COR-L47 (cell line): ENCODE results near the gene PAIP2B.
"Not testable (repeated sequence)": the region's sequence is repeated elsewhere in the genome, so short reads cannot be mapped to it uniquely, and the experiment has no call there.

Experiments used
- DNase-seq: peaks from one replicate; lab custom pipeline; 2025; lab: John Stamatoyannopoulos, UW

PAIP2B gene, protein sequence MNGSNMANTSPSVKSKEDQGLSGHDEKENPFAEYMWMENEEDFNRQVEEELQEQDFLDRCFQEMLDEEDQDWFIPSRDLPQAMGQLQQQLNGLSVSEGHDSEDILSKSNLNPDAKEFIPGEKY

DNA sequence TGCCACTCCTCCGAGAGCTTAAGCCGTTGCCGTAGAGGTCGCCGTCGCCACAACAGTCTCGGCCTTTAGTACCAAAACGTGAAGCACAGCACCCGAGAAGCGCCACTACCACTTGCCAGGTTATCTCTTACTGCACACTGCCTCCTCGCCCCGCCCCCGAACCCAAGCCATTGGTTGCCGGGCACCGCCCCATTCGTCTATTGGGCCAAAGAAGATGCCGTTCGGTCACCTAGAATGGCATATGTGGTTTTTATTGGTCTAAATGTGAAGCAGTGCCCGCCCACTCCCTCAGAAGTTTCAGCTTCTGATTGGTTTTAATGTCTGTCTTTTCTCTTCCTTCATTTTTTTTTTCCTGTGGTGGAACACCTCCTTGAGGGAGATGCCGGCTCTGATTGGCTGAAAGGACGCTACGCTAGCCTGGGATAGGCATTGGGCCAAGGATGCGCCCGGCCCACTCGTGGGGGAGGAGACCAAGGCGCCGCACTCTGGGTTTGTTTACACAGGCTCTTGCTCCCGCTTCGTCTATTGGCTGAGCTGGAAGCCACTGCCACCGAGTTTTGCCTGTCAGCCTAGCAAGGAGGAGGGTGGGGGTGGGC lies at the start of gene PAIP2B:
PAIP2B (minus strand) TSS at position 139 of the 596 bp plus-strand sequence. CDS start 24,514 bp downstream, outside the sequence.
- peak; percentile 99 for DNase-seq

DNA sequence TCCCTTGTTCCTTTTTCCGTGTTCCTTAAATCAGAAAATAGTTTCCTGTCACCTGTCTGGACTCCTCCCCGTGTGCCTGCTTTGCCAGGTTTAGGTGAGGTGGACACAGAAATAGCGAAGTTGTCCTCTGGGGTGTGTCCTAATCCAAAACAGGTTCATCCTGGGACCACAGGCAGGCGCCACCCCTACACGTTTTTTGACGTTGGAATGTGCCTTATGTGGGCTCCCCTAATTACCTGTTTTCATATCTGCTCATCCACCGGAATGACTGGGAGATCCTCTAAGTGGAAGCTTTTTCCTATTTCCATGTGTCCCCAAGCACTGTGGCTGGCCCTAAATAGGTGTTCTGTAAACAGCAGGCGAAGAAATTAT lies 49.0 kb upstream of the PAIP2B start:
- no peak for DNase-seq

DNA sequence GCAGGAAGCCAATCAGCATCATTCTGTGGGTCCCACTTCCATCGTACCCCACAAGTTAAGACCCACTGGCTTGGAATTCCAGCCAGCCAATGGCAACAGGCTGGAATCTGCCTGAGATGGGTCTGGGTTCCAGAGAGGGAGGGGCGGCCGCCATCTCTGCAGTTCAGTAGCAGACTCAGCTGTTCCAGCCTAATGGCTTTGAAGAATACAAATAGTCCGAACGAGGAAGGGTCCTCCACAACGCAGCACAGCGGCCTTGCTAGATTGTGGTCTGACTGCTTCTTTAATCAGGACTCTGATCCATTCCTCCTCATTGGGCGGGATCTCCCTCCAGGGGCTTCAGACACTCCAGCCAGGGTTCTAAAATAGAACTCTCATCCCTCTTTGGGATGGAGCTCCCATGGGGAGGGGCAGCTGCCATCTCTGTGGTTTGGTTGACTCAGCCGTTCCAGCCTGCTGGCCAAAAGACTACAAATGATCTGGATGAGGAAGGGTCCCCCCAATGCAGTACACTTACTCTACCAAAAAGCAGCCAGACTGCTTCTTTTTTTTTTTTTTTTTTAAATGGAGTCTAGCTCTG lies 42.7 kb upstream of the PAIP2B start:
- no peak for DNase-seq

DNA sequence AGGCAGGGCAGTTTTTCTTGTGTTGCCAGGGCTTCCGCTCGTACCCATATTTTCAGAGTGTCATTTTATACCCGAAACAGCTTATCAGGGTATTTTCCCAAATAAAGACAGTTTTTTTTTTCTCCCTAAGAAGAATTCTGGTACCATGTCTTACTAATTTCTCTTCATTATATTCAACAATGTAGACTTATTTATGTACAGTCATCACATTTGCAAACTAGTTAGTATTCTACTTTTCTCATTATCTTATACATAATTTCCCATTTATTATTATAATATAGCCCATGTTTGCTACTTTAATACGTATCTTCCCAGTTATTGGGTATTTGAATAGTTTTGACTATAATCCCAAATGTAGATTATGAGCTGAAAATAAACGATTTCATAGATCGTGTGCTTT lies 36.5 kb upstream of the PAIP2B start:
- no peak for DNase-seq

DNA sequence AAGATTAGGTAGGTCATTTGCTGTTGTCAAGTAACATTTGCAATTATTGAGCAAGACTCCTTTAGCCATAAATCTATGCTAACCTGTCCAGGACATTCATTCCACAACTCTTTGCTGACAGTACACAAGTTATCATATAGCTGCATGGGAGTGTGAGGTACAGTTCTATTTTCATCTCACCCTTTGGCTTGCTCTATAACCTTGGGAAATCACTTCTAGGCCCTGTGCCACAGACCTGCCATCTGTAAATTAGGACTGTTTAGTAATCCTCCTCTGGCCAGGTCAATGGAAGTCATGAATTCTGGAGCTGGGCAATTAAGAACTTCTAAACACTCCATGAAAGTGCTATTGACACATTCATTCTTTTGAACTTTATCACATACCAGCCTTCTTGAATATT lies 34.6 kb upstream of the PAIP2B start:
- DNase-seq: no peak

DNA sequence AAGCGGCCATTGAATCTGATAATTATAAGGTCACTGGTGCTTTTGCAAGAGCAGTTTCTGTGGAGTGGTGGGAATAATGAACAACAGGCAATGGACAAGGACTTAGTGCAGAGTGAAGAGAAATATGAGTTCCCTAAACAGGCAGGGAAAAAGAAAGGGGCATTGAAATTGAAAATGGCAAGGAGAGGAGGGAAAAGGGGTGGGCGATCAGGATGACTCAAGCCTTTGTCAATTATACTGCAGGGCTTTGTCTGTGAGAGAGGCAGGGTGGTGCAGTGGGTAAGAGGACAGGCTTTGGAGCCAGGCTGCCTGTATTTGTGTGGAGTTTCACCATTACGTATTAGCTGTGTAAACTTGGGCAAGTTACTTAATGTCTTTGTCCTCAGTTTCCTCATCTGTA lies 29.5 kb upstream of the PAIP2B start:
- DNase-seq: no peak

DNA sequence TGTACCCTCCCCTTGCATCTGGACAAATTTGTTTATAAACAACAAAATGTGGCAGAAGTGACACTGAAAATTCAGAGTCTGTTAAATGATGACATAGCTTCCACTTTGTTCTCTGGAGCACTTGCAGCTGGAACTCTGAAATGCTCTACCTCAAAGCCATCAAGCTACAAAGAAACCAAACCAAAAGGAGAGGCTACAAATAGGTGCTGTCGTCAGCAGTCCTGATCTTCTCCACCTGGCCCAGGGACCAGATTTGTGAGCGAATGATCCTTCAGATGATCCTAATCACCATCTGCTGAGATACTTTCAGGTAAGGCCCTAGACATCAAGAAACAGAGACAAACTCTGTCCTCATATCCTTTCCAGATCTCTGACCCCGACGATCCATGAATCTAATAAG lies 27.9 kb upstream of the PAIP2B start:
- no peak for DNase-seq

DNA sequence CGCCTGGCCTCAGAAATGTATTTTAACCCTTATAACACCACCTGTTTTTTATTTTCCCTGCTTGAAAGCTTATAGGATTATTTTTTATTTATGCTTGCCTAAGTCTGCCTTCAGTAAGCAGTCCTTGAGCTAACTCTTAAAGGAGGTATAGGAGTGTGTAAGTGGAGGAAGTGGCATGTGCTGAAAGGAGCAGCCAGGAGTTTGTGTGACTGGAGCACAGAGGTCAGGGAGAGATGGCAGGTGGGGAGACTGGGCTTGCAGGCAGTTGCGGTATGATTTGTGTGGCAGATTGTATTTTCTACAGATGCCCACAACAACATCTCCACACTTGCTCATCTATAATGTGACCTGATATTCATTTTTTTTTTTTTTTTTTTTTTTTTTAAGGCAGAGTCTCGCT lies 27.2 kb upstream of the PAIP2B start:
- DNase-seq: no peak

DNA sequence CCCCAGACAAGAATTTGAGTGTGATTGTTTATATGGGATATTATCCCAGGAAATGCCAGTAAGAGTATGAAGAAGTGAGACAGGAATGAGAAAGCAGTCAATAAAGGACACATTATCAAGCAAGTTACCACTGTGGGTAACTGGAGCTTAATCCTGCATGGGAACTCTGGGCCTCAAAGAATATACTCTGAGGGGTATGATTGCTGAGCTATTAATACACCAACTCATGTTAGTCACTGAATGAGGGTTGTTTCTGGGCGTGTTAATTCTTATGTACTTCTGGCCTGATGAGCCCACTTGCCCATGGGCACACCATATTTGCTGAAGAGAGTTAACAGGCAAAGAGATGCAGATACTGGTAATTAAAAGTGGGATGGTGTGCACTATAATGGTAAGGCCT lies 26.6 kb upstream of the PAIP2B start:
- no peak for DNase-seq

DNA sequence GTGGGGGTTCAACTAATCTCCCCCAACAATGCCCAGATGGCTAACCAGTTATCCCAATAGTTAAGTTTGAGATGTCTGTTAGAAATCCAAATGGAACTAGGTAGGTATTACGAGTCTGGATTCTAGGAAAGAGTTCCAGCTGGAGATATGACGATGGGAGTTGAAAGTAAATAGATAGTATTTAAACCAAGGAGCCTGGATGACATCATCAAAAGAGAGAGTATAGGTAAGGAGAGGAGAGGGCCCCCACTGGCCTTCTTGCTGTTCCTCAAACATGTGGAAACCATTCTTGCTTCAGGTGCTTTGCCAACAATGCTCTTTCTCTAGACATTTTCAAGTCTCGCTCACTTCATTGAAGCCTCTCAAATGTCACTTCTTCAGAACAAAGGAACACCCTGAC lies 26.0 kb upstream of the PAIP2B start:
- DNase-seq: no peak

DNA sequence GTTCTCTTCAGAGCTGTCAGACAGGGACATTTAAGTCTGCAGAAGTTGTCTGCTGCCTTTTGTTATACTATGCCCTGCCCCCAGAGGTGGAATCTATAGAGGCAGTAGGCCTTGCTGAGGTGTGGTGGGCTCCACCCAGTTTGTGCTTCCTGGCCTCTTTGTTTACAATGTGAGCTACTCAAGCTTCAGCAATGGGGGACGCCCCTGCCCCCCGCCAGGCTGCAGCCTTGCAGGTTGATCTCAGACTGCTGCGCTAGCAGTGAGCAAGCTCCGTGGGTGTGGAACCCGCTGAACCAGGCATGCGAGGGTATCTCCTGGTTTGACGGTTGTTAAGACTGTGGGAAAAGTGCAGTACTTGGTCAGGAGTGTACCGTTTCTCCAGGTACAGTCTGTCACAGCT lies 24.0 kb upstream of the PAIP2B start:
- DNase-seq: no peak

DNA sequence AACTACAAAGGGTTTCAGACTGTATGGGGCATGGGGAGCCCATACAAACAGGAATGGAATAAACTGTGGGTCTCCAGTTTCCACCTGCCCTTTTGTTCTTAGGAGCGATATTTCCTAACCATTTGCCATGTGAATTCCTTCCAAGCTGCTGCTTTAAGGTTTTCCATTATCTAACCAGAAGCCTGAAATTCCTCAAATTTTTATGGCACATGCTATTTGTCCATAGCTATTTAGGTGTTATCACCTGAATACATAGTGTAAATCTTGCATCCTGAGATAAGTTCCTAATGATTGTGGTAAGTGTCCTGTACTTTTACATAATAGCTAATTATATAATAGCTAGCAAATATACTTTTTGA lies 17.4 kb upstream of the PAIP2B start:
- DNase-seq: no peak

DNA sequence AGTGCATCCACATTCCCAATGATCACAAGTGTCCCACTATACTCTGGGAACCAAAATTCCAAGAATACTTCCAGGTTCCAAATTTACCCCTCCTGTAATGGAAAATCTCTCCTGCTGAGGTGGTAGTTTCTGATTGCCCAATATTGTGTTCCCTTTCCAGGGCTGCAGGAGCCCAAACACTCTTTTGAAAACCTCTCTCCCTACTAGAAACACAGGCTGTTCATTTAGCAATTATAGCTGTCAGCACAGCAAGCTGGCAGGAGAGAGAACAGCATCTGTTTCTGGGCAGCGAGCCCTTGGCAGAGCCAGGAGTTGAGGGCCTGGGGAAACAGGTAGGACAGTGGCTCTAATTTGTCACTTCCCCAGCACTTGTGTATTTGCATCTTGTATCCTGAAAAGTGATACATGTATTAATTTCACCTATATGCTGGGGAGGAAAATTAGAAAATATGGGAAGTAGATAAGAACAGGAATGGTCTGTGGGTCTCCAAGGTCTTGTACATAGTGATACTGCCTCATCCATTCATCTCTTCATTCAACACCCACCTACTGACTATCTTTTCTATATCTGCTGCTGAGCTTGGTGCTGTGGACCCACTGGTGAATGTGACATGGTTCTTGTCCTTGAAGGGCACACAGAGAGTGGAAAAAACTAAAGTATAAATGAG lies 16.9 kb upstream of the PAIP2B start:
- DNase-seq: no peak

DNA sequence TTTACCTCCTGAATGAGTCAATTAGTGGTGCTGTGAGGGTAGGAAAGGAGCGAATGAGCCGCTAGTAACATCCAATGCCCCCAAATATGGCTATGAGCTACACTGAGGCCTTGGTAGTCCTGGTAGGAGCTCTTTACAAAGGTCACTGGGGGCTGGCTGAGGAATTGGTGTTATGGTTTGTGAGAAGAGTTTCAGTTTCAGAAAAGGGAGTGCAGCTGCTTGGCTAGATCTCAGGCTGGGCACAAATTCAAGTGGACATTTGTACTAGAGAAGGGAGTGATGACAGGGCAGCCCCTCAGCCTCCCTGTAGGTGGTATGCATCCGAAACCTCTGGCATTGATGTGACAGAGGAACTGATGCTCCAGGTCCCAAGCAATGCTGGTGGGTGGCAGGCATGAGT lies 13.9 kb upstream of the PAIP2B start:
- no peak for DNase-seq

DNA sequence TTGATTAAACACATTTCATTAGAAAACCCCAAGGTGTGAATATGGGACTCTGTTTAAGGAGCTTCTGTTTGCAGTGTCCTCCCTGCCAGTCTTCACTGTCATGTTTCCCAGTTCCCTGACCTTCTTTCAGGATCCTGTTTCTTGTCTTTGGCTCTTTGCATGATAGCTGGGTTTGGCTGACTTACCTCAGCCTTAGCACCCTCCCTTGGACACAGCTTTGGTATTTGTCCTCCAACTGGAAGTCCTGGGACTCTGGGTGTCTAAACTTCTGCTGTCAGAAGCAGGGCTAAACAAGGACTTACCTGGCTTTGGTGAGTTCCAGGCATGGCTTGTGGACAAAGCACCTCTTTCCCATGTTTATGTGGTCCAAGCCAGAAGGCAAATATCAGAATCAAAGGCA lies 11.2 kb upstream of the PAIP2B start:
- DNase-seq: no peak

DNA sequence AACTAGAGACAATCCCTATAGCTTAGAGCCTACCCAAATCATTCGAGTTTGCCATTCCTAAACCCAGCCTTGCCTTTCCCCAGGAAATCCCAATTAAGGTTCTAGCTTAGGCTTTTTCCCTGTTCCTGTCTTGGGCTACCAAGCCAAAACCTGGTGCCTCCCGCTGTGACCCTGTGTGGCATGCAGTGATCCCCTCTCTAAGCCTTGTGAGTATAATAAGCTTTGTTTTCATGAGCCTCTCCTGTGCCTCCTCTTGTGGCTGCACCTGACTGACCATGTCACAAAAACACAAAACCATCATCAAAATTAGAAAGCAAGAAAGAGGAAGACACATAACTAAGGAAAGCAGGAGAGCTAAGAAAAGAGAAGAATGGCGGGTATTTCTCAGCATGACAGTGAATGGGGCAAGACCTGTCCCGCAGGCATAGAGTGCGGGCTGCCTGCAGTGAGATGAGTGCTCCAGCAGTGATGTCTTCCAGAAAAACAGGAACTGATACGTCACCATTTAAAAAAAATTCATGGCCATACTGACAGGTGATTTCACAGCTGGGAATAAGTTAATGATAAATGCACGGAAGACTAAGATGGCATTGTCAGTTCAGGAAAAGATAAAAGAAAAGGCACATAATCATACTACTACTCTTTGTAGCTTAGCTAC lies 9.2 kb upstream of the PAIP2B start:
- no peak for DNase-seq

DNA sequence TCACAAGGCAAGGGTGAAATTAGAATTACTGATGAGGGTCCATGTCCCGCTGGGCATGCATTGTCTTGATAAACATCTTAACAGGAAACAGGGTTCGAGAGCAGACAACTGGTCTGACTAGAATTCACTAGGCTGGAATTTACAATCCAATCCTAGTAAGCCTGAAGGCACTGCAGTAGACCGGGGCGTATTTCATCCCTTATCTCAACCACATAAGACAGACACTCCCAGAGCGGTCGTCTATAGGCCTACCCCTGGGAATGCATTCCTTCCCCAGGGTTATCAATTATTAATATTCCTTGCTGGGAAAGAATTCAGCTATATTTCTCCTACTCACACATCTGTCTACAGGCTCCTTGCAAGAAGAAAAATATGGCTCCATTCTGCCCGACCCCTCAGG lies 6.2 kb upstream of the PAIP2B start:
- not testable (repeated sequence) for DNase-seq

DNA sequence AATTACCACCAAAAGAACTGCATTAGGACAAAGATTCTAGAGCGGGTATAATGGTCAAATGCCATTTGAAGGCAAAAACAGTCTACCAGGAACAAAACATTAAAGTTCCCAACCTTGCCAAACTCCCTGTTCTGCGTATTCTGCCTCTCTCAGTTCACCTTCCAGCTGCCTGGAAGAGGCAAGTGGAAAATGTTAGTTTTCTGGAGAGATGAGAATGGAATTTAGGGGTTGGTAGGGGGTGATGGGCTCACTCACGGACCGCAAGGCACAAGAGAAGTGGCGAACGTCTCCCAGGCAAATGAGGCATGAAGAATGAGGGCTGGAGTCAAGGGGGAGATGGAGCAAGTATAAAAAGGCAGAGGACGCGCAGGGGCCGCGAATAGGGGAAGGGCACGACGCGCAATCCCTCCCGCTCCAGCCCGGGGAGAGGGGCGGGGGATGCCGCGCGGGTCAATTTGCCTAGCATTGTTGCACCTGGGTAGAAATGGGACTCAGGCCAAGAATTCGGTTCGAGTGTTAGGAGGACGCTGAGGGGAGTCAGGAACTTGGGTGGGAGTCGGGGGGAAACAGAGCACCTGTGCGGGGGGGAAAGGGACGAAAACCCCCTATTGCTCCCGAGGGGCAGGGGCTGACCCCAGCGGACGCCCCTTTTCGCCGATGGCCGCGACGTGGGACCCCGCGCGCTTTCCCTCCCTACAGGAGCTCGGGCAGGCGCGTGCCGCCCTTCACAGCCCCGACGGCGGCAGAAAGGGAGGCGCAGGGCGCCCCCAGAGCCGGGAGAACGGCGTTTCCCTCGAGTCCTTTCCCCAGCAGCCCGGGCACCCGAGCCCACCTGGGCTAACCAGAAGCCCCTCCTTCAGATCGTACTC lies 573 bp downstream of the PAIP2B start:
- peak; percentile 55 for DNase-seq

DNA sequence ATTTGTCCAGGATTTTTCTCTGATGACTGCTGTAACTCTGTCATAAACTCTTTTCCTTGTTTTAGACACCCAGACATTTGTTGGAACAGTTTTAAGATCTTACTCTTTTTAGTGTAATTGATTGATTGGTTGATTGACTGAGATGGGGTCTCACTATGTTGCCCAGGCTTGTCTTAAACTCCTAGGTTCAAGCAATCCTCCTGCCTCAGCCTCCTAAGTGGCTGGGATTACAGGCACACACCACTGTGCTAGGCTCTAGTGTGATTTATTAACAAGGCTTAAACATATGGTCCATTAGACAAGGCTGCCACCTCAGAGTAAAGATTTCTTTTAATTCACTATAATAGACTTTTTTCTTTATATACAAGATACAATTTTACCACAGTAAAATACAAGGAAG lies 2.0 kb downstream of the PAIP2B start:
- no peak for DNase-seq

DNA sequence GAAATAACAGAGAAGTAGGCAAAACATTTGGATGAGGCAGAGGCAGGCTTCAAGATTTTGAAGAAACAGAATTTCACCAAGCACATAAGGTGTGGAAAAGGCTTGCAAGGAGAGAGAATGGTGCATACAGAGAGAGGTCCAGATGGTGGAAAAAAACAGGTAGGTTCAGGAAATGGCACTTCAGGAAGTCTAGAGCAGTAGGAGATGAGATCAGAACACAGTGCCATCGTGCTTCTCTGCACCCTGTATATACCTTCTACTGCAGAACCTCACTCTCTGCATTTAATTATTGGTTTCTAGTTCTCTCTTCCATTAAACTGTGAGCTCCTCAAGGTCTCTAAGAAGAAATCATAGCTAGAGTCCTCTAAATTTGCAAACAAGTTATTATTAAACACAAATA lies 2.4 kb downstream of the PAIP2B start:
- DNase-seq: no peak

DNA sequence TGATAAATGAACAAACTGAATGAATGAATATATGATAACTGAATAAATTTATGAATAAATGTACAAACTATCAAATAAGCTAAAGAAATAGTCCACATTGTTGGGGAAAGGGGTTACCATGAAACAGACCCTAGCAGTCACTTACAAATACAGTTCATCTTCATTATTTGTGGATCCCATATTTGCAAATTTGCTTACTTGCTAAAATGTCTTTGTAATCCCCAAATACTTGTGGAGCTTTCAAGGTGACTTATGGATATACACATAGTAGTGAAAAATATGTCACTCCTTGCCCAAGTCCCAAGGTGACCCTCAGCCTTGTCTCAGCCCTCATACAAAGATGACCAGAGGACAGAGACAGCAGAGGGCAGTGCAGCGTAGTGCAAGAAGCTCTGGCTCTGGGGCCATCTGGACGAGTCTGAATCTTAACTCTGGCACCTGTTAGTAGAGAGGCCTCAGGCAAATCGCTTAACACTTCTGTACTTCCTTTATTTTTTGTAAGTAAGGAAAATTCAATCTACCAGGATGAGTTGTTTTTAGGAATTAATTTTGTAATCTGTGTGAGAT lies 3.1 kb downstream of the PAIP2B start:
- DNase-seq: peak; percentile 71

DNA sequence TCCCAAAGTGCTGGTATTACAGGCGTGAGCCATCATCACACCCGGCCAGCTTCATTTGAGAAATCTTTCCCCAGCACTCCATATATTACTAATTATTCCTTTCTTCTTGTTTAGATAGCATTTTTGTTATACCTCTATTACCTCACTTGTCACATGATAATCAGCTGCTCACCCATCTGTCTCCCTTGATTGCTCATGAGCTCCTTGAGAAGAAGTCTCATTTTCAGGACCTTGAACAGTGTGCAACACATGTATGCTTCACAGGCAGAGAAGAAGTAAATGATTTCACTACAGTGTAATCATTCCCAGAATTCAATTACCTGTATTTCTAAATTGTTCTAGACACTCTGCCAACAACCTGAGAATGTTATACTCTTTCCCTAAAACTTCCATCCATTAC lies 6.2 kb downstream of the PAIP2B start:
- no peak for DNase-seq
